Measurements from ENCODE around the gene PRRT2. TPM values are rescaled to one million over a fixed set of nuclear protein-coding genes. Genes with fewer than 3 reads are reported as not detected.
A peak's percentile ranks its signal among the peaks of the same experiment; 100 is the strongest.

Gene PRRT2
- total and polyA plus RNA-seq, 10 of the 15 experiments (the other 5 are each of a cell fraction or from before 2014, with no cell fraction given): 0.08 to 0.49 (median 0.12) TPM; not detected in 4

GRCh38 chr16:29862884-29863668 is 51.1 kb downstream of the PRRT2 start, which contains the start of gene CDIPT (continued):
- TF ChIP-seq ZBTB40 (IDR thresholded peaks at IDR 0.05; ENCODE audit: borderline replicate concordance): peak; percentile 80; the same call in 1 of the 2 replicates
- TF ChIP-seq SREBF1 (IDR thresholded peaks at IDR 0.05; ENCODE audit: low read length): peak; percentile 99
- TF ChIP-seq RFX5 (IDR thresholded peaks at IDR 0.05; ENCODE audit: low read depth, low read length): no peak
- no peak for TF ChIP-seq E2F4 (IDR thresholded peaks at IDR 0.05; ENCODE audit: low read depth, low read length)
- TF ChIP-seq PAX5 (IDR thresholded peaks at IDR 0.05; ENCODE audit: borderline replicate concordance, low read depth, low read length): no peak; the same call in 1 of the 2 replicates
- peak; percentile 77 for TF ChIP-seq MXI1 (IDR thresholded peaks at IDR 0.05; ENCODE audit: low read depth, low read length)
- TF ChIP-seq POLR2A (IDR thresholded peaks at IDR 0.05; ENCODE audit: low read depth, low read length): peak; percentile 59; the same call in 1 of the 2 replicates
- TF ChIP-seq MYC (IDR thresholded peaks at IDR 0.05; ENCODE audit: insufficient read depth, insufficient read length, insufficient replicate concordance, low read length, severe bottlenecking): no peak
- no peak for TF ChIP-seq STAT3 (IDR thresholded peaks at IDR 0.05; ENCODE audit: low read depth, low read length)
- peak; percentile 16; the same call in 1 of the 2 replicates for TF ChIP-seq EED (IDR thresholded peaks at IDR 0.05; ENCODE audit: low read depth)
- TF ChIP-seq POLR2AphosphoS5 (IDR thresholded peaks at IDR 0.05; ENCODE audit: low read length): no peak
- no peak for TF ChIP-seq ZNF274 (IDR thresholded peaks at IDR 0.05; ENCODE audit: insufficient read depth, insufficient read length)
- 0 out of 4 replicates have a peak, but pooled peaks of 1 of the 2 experiments have one; percentile 9 for TF ChIP-seq SRF (IDR thresholded peaks at IDR 0.05; ENCODE audit: low read depth in 2 of 2, low read length in 2 of 2)
- TF ChIP-seq PAX8 (IDR thresholded peaks at IDR 0.05): no peak
- TF ChIP-seq HDGF (IDR thresholded peaks at IDR 0.05): peak; percentile 49; the same call in 1 of the 2 replicates
- TF ChIP-seq ETV6 (conservative IDR thresholded peaks at IDR 0.05 in 1 of 2, IDR thresholded peaks at IDR 0.05 in 1 of 2; ENCODE audit: borderline replicate concordance in 1 of 2, low read depth in 1 of 2): peak in 1 of 2 experiments; percentile 6; a peak in 1 of 4 replicates
- TF ChIP-seq TCF12 (IDR thresholded peaks at IDR 0.05; ENCODE audit: low read depth, low read length): peak; percentile 61; the same call in 1 of the 2 replicates
- no peak for TF ChIP-seq CHD2 (IDR thresholded peaks at IDR 0.05; ENCODE audit: borderline replicate concordance, low read depth, low read length)
- TF ChIP-seq HDAC2 (IDR thresholded peaks at IDR 0.05): no peak
- TF ChIP-seq NFYB (IDR thresholded peaks at IDR 0.05; ENCODE audit: insufficient read depth, low read depth, low read length): no peak
- TF ChIP-seq NR2C2 (IDR thresholded peaks at IDR 0.05; ENCODE audit: borderline replicate concordance, control insufficient read depth, insufficient read length, low read depth): no peak
- TF ChIP-seq CBFB (IDR thresholded peaks at IDR 0.05; ENCODE audit: low read depth): peak; percentile 71; the same call in 1 of the 2 replicates
- peak; percentile 82 for TF ChIP-seq HCFC1 (IDR thresholded peaks at IDR 0.05; ENCODE audit: low read length)
- no peak for TF ChIP-seq EZH2 (IDR thresholded peaks at IDR 0.05; ENCODE audit: borderline replicate concordance, control insufficient read depth, low read depth, low read length)
- TF ChIP-seq MTA2 (IDR thresholded peaks at IDR 0.05; ENCODE audit: low read depth): peak; percentile 38
- no peak for TF ChIP-seq ZSCAN29 (IDR thresholded peaks at IDR 0.05)

All from GM12878 (cell line).